ENCODE measurements around the gene LAMTOR3.
A peak's percentile ranks its signal among the peaks of the same experiment; 100 is the strongest.

Gene LAMTOR3, protein sequence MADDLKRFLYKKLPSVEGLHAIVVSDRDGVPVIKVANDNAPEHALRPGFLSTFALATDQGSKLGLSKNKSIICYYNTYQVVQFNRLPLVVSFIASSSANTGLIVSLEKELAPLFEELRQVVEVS

DNA sequence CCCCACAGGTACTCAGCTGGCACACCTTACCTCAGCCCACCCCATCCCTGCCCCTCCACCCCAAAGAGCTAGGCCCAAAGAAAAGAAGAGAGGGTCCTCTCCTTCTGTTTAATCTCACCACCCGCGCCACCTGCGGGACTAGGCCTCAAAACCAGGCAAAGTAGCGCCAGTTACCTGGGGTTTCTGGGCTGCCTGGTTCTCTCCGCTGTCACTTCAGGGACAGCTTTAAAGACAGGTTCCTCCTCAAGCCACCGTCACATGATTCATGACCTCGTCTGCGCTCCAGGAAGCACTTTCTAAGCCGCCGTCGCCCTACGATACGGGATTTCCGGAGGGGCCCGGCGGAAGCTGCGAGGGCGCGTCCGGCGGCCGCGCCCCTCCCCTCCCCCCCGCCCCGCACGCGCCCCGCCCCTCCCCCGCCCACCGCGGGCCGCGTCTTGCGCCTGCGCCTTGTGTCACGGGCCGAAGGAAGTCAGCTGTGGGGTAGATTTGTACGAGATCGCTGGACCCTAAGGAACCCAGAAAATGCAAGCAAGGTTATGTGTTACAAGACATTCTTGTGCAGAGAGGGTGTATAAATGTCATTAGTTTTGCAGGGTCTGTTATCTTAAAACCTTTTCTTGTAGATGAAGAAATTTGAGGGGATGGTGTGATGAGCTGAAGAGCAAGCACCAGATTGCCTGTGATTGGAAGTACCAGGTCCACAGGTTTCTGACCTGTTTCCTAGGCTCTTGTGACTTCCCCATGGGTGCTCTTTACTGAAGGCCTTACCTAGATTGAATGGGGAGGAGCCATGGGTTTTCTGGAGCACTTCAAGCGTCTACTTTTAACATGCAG is at the start of gene LAMTOR3:
LAMTOR3 (minus strand) TSS at position 267 of the 837 bp plus-strand sequence. CDS start 464 bp downstream, outside the sequence.
- DNase-seq (ENCODE audit: low read depth): peak; percentile 77

DNA sequence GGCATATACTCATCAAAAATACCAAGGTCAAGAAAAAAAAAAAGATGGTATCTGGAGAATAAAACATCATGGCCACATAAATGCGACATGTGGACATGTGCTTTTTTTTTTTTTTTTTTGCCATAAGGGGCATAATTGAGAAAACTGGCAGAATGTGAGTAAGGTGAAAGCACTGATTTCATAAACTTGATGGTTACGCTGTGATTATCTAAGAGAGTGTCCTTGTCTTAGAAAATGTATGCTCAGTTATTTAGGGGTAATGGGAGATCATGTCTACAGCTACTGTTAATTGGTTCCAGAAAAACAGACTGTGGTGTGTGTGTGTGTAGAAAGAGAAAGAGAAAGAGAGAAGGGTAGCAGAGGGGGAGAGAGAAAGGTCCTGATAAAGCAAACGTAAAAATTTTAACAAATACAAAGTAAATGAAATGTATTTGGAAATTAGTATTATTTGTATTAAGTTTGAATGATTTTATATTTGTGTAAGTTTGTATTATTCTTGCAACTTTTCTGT is 44.1 kb upstream of the LAMTOR3 start:
- DNase-seq (ENCODE audit: low read depth): no peak

DNA sequence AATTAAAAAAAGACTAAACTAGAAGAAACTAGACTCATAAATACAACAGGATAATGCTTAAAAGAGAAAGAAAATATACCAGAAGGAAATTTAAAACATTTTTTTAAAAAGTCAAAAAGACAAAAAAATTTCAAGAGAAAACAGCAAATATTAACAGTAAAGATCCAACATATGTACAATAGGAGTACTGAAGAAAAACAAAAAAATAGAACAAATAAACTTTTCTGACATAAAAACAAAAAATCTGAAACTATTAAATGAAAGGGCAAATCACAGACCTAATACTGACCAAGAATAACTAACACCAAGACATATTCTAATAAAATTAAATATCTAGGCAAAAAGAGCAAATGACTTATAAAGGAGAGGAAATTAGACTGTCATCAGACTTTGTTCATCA is 40.7 kb upstream of the LAMTOR3 start:
- no peak for DNase-seq (ENCODE audit: low read depth)

DNA sequence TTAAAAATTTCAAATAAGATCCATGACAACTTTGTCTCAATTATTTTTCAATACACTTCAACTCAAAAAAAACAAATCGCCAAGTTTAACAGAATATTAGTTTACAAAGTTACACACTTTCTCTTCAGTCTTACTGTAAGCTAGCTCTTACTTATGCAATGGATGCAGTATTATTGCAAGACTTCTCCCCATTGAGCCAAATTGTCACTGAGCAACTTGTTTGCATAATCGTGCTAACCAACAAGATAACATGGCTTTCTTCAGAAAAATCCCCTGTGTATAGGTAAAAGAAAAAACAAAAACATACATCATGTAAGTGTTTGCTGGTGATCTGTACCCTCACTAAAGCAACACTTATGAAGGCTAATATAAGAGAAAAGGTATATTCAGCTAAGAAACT is 33.3 kb upstream of the LAMTOR3 start:
- DNase-seq (ENCODE audit: low read depth): no peak

DNA sequence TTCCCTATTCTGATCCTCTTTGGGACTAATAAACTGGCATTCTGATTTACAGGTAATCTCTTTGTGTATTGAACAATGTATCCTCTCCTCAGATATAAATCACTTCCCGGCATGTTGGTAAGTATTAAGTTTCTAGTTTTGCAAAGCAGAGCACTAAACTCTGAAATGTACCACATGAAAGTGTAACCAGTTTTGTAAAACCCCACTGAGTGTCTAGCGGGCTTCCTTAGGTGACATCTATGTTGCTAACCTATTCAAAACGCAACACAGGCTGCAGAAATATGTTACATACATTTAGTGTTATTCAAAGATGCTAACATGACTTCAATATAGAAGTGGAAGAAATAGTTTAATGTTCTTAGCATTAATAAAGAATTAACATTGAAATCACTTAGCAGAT is 26.9 kb upstream of the LAMTOR3 start:
- DNase-seq (ENCODE audit: low read depth): no peak

DNA sequence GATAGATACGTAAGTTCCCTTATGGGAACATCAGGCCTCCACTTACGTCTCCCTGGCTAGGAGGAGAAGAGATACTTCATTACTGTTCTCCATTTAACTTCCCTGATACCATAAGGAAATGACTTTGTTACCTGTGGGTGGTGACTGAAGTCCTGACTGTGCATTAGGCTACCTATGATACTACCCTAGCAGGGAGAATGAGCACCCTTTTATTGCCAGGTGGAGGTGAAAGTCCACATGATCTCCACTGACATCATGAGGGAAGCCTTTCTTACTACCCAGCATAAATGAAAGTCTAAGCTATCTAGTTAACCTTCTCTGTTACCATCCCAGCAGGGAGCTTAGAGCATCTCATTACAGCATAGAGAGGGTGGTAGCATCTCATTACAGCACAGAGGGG is 24.4 kb upstream of the LAMTOR3 start:
- DNase-seq (ENCODE audit: low read depth): no peak

DNA sequence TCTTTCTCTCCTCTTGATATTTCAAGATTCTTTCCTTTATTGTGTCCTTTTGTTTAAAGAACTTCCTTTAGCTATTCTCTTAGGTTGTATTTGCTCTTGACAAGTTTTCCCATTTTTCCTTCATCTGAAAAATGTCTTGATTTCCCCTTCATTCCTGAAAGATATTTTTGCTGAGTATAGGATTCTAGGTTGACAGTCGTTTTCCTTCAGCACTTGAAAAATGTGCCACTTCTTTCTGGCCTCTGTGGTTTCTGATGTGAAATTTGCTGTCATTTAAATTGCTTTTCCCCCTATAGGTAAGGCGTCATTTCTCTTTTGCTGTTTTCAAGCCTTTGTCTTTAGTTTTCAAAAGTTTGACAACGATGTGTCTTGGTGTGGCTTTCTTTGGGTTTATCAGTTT is 23.3 kb upstream of the LAMTOR3 start:
- no peak for DNase-seq (ENCODE audit: low read depth)

DNA sequence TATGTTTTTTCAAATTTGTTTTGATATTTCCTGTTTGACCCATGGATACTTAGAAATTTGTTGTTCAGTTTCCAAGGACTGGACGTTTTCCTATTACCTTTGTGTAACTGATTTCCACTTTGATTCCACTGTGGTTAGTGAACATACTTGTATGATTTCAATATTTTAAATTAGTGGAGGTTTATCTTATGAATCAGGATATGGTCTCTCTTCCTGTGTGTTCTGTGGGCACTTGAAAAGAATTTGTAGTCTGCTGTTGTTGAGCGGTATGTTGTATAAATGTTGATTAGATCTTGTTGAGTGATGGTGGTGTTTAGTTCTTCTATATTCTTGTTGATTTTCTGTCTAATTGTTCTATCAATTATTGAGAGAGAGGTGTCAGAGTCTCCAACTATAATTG is 21.2 kb upstream of the LAMTOR3 start:
- no peak for DNase-seq (ENCODE audit: low read depth)

DNA sequence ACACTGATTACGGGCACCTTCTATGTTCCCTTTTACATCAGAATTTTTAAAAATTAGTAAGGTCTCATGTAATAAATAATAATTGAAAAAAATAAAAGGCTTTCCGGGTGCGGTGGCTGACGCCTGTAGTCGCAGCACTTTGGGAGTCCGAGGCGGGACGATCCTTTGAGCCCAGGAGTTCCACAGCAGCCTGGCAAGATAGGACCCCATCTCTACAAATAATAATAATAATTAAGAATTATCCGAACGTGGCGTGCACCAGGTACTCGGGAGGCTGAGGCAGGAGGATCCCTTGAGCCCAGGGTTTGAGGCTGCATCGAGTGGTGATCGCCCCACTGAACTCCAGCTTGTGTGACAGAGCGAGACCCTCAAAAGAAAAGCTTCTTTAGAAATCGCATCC is 771 bp upstream of the LAMTOR3 start:
- DNase-seq (ENCODE audit: low read depth): no peak

DNA sequence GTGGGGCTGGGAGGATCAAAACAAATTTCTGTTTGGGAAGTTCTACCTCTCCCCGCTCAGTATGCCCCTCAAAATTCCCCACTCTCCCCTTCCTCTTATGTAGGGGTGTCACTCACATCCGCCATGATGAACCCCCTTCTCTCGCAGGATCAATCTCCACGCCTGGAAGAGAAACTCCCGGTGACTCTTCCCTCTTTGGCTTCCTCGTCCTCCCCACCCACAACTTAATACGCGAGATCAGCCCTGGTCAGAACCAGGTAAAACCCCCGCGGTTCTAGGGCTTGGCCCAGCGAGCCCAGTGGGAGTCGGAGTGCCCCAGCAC is 427 bp downstream of the LAMTOR3 start:
- DNase-seq (ENCODE audit: low read depth): no peak

DNA sequence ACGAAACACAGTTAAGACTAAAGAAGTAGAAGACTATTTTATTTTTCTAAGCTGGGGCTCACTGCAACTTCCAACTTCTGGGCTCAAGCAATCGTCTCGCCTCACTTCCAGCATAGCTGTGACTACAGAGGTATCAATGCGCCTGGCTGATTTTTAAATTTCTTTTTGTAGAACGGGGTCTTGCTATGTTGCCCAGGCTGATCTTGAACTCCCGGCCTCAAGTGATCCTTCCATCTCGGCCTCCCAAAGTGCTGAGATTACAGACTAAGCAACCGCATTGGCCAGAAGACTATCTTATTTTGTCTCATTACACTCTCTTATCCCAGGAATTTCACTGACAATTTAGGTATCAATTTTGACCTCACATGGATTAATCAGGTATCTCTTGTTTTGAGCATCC is 1.2 kb downstream of the LAMTOR3 start:
- no peak for DNase-seq (ENCODE audit: low read depth)

DNA sequence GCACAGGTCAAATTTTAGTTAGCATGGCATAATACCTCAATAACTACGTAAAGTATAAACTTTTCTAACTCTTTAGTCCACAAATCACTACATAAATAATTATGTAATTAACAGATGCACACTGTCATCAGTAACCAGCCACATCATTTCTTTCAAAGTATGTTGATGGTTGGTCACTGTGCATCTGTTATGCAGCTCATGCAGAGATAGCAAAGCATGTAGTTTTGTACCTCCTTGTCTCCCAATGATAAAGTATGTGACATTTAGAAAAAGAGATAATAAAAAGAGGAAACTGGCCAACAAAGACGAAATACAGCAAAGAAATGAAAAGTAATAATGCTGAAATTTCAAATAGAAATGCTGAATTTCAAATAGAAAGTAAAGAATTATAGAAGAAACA is 2.9 kb downstream of the LAMTOR3 start:
- DNase-seq (ENCODE audit: low read depth): no peak

DNA sequence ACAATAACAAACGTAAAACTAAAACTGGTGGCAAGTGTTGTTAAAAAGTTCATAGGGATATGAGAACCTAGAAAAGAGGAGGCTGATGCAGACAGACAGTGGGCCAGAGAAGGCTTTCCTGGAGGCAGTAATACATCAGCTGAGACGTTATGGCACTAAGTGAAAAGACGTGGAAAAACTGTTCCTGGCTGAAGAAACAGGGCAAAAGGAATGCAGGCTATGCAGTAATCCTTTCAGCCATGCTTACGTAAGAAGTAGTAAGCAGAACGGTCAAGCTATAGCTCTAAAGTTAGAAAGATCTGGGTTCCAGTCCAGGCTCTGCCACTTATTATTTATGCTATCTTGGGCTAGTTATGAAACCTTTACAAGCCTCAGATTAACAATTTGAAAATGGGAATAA is 6.4 kb downstream of the LAMTOR3 start:
- DNase-seq (ENCODE audit: low read depth): no peak

DNA sequence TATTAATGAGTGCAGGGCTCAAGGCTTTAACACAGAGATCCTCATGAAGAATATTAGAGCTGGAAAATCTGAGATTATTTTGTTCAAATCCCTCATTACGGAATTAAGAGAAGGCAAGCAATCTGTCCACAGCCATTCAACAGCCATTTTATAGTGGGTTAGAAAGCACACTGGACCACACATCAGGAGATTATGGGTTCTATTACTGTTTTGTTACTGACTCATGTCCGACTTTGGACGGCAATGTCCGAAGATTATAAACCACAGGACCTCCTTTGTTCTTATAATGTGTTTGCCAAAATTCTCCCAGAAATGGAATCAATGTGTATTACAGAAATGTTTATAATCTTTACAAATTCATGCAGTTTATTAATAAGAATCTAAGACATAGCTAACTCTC is 8.1 kb downstream of the LAMTOR3 start:
- no peak for DNase-seq (ENCODE audit: low read depth)

DNA sequence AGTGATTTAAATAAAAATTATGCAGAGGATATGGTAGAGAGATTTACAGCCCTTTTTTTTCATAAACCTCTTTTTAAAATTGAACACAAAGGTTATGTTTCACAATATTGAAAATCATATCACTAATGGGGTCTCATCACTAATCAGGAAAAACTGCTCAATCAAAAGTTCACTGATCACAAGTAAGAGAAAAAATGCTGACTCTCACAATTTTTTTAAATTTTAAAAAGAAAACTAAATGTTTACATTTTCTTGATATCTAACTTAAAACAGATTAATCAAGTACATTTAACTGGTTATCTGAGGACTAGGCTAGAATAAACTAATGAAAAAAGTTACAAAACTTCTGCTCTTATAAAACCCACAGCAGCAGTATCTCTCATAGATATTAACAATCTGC is 8.5 kb downstream of the LAMTOR3 start:
- DNase-seq (ENCODE audit: low read depth): no peak

DNA sequence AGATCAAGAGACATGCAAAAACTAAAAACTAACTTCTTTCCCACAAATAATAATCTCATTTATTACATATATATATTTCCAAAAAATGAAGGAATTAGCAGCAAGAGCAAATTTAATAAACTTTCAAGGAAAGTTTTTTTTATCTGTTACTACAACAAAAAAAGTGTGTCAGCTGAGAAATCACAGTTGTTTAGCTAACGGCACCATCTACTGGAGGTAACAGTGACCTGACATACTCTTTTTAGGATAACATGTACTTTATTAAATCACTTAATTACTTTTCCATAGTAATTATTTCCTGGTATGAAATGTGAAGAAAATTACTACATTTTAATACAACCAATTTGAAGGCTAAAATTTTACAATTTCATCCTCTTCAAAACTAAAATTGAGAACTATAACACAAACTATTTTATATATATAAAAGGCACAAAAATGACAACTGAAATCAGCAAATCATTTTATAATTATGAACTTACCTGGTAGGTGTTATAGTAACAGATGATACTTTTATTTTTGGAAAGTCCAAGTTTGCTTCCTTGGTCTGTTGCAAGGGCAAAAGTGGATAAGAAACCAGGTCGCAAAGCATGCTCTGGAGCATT is 9.1 kb downstream of the LAMTOR3 start:
- no peak for DNase-seq (ENCODE audit: low read depth)

DNA sequence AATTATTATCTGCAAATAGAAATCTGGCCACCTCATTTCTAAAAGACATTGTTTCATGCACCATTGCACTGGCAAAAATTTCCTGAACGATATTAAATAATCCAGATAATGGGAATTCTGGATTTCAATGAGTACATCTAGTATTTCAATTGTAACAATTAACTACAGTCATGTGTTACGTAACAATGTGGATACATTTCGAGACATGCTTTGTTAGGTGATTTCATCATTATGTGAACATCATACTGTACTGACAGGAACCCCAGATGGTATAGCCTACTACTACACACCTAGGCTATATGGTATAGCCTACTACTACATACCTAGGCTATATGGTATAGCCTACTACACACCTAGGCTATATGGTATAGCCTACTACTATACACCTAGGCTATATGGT is 14.8 kb downstream of the LAMTOR3 start:
- no peak for DNase-seq (ENCODE audit: low read depth)

DNA sequence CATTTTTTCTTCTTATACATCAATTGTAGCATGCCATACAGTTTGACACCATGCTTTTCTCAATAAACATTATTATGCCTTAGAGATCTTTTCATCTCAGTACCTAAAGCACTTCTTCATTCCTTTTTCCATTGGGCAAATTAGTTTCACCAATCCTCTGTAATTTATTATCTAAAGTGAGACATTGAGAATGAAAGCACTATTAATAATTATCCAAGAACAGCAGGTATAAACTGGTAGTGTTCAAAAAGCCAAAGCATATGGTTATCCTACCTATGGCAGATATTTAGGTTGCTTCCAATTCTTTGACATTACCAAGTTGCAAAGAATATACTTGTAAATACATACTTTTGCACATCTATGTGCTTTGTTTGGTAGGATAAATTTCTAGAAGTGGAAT is 15.6 kb downstream of the LAMTOR3 start:
- DNase-seq (ENCODE audit: low read depth): no peak

DNA sequence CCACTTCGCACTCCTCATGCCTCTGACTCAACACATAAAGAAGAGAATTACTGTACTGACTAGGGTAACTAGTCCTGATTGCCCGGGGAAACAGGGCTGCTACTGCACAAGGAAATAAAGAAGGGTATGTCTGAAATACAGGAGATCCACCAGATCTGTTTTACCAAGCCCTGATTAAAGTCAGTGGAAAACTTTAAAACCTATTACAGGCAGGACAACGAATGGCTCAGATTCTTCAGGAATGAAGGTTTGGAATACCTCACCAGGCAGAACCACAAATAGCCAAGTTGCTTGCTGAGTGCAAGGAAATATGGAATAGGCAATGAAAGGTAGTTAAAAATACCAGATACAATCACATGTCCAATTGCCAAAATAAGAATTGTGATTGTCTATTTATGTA is 17.3 kb downstream of the LAMTOR3 start:
- no peak for DNase-seq (ENCODE audit: low read depth)

DNA sequence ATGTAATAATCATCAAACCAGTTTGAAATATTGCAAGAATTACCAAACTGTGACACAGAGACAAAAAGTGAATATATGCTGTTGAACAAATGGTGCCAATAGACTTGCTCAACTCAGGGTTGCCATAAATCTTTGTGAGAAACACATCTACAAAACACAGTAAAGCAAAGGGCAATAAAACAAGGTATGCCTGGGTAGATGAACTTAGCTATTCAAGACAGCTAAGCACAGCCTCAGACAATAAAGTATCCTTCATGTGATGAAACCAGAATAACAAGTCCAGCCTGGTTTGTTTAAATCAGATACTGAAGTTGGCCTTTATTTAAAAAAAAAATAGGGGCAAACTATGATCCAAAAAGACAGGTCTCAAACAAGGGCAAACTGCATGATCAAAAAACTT is 19.2 kb downstream of the LAMTOR3 start:
- no peak for DNase-seq (ENCODE audit: low read depth)

DNA sequence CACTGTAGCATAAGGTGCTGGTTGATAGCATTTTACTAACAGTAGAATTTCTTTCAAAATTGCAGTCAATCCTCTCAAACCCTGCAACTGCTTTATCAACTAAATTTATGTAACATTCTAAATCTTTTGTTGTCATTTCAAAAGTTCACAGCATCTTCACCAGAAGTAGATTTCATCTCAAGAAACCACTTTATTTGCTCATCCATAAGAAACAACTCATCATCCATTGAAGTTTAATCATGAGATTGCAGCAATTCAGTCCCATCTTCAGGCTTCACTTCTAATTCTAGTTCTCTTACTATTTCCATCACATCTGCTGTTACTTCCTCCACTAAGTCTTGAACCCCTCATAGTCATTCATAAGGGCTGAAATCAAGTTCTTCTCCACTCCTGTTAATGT is 21.7 kb downstream of the LAMTOR3 start:
- DNase-seq (ENCODE audit: low read depth): no peak

DNA sequence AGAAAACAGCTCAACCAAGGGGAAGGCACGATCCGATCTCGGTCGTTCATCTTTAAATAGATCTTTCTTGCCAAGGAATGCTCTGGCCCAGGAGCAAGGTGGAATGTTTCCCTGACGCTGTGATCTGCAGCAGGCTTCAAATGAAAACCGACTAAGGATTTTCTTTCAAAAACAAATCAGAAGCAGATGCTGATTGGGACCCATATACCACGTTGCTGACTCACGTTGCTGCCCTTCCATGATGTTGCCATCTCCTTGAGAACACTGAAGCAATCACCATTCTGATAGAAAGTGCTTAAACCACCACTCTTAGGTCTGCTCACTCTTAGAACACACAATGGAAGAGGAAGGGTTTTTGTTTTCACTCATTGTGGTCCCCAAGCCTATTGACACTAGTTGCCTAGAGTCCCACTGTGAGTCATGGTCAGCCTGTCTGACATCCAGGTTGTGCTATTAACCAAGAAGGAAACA is 26.1 kb downstream of the LAMTOR3 start:
- no peak for DNase-seq (ENCODE audit: low read depth)

DNA sequence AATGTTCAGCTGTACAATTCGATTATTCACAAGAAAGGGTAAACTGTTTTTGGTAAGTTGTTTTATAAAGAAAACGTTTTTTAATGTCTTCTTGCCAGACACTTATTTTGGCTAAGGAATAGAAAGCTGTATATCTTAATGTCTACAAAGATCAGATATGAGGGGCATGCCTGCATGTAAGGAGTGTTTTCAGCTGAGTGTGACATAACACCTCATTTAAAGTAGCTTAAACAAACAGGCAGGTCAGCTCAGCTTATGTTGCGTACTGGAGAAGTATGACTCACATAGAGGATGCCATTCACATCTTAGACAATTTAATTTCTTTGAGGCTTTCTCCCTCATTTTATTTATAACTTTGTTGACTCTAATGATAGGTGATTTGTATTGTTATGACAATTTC is 30.4 kb downstream of the LAMTOR3 start:
- DNase-seq (ENCODE audit: low read depth): no peak

Measured in CMK (cell line).